GM03348 (cell line): ENCODE measurements around the gene PIP5K1B.

Experiments
- DNase-seq: peaks from one replicate; pipeline ENCODE4 v3.0.0; 2012; ENCODE audit warnings: low spot score

Gene PIP5K1B

GRCh38 chr9:68817079-68817875, 112.2 kb downstream of the PIP5K1B start:
- no peak for DNase-seq

- no peak for DNase-seq
These were observed 114.0 kb downstream of the PIP5K1B start for GRCh38 chr9:68819065-68819464.

DNA sequence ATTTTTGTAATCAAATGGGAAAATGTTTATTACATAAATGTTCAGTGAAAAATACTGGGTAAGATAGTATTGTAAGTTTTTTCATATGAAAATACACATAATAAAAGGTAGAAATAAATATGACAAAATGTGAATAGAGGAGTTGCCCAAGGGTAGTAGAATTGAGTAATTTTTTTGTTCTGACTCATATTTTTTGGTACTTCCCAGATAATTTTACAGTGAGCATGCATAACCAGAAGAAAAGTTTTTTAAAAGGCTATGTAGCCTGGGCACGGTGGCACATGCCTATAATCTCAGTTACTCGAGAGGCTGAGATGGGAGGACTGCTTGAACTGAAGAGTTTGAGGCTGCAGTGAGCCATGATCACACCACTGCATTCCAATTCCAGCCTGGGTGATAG, 116.9 kb downstream of the PIP5K1B start:
- no peak for DNase-seq

GRCh38 chr9:68822596-68823165, 117.6 kb downstream of the PIP5K1B start:
- DNase-seq: no peak

DNA sequence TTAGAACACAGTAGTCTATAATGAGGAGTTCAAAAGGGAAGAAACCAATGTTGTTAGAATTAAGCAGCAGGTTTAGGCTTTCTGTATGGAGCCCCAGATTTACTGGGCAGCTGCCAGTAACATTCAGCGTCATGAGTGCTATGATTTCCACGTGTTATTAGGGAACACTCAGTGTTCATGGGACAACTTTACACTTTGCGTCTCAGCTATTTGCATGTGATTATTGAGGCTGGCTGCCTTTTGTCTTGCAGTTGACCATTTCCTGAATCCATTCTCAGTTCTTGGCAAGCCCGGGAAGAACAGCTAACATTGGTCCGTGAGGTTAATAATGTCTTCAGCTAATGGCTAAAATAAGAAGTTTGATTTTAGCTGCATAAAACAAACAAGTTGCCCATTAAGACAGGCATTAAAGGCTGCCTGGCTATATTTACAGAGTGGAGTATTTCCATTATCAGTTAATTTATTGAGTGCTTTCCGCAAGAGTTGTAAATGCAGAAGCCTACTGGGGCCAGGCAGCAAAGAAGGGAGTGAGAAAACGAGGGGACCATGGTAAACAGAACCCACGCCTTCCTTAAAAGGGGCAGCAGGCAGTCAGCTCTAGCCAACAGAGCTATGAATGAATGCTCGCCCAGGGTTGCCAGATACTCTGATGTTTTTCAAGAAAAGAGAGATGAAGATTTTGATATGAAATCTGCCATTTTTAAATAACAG, 120.9 kb downstream of the PIP5K1B start:
- no peak for DNase-seq

- DNase-seq: no peak
These were observed 123.1 kb downstream of the PIP5K1B start for GRCh38 chr9:68827837-68828744.

DNA sequence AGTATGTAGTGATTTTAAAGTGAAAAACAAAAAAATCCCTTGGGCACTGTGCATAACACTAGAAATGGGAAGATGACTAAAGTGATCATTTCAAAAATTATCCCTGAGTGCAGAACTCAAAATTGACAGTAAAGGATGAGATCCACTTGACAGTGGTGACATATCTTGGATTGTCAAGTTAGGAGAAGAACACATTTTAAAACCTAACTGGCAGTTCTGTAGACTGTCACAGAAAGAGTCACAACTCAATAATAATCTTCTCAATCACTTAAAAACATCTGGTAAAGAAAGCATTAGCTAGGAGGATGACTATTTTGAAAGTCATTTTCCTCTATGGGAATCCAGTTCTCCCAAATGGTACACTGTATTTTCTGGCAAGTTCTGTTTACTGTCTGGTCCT, 127.1 kb downstream of the PIP5K1B start:
- DNase-seq: no peak

DNA sequence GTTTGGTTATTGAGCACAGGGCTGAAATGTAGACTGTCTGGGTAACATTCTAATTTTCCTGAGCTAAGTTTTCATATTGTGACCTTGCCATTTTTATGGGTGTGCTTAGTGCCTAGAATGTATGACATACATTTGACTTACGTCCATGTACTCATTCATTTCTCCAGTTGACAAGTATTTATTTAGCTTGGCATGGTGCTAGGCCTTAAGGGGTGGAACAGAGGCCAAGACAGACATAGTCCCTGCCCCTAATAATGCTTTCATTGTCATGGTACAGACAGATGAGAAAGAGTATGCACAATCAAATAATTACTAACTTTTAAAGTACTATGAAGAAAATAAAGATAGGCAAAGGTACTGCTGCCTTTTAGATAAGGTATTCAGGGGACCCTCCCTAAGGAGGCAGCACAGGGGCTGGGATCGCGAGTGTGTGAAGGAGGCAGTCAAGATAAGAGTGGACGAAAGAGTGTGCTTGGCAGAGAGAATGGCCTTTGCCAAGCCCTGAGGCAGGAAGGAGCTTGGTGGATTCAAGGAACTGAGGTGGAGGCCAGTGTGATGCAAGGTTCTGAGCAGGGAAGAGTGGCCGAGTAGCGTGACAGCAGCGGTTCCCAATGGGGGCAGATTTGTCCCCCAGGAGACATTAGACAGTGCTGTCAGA, 128.0 kb downstream of the PIP5K1B start:
- DNase-seq: no peak

DNA sequence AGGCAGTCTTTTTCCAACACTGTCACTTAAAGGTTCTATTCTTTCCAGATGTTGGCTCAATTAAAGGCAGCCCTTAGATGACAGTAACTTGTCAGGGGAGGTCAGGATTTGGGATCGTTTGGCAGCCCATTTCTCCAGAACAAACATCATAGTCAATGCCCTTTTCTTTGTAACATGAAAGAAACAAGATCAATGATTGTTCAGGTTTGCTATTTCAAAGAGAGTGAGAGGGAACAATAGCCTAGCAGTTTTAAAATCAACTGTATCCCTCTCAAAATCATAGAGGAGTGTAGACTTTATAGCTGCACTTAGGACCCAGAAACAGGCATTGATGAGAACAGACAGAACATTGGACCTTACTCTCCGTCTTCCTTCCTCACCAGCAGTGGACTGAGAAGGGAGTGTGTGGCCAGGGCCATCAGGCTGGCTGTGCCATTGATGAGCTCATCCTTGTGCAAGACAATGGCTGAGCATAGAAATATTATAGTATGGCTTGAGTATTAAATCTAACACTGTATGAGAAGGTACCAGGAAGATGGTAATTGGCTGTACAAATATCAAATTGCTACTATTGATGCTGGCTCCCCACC, 130.0 kb downstream of the PIP5K1B start:
- DNase-seq: no peak

DNA sequence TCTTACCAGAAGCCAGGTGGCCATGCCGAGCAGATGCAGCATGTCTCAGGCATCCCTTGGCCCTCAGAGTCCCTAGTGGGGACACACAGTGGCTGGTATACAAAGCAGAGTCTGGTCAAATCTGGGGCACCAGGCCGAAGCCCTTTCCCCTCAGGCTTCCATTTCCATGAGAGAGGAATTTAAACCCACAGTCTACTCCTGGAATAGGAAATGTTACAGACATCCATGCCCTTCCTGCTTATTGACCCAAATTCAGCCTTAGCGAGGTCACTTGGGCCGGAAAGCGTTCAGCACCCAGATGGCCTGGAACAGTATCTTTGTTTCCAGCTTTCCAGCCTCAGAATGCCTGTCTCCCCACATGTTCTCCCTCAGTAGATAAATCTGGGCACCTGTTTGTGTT, 131.7 kb downstream of the PIP5K1B start:
- no peak for DNase-seq

DNA sequence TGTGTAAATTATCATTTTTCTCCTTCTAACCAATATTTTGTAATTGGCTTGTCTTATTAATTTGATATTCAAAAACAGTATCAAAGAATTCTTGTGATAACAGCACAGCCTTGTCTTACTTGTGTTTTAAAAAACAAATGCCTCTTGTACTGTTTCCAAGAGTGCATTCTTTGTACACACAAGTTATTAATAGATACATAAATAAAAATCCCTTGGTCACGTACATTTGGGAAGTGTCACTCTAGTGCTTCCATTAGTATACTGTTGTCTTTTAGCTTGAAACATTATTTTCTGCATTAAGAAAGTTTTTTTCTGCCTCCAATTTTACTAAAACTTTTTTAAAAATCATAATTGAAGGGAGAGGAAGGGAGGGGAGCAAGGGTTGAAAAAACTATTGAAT, 133.2 kb downstream of the PIP5K1B start:
- no peak for DNase-seq

- DNase-seq: no peak
These were observed 136.4 kb downstream of the PIP5K1B start for GRCh38 chr9:68841276-68842052.

DNA sequence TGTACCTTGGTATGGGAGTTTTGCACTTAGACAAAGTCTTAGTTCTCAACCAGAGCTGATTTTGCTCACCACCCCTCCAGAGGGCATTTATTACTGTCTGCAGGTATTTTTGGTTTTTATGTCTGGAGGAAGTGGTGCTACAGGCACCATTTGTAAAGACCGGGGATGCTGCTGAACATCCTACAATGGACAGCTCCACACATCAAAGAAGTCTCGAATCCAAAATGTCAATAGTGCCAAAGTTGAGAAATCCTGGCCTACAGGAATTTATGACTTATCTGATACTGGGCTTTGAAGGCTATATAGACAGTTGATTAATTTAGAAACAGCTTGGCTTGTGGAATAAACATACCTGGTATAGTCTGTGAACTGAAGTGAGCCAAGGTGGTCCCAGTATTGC, 137.5 kb downstream of the PIP5K1B start:
- DNase-seq: no peak

- no peak for DNase-seq
These were observed 138.2 kb downstream of the PIP5K1B start for GRCh38 chr9:68843239-68843638.

GRCh38 chr9:68844157-68844556, 139.1 kb downstream of the PIP5K1B start:
- DNase-seq: no peak

DNA sequence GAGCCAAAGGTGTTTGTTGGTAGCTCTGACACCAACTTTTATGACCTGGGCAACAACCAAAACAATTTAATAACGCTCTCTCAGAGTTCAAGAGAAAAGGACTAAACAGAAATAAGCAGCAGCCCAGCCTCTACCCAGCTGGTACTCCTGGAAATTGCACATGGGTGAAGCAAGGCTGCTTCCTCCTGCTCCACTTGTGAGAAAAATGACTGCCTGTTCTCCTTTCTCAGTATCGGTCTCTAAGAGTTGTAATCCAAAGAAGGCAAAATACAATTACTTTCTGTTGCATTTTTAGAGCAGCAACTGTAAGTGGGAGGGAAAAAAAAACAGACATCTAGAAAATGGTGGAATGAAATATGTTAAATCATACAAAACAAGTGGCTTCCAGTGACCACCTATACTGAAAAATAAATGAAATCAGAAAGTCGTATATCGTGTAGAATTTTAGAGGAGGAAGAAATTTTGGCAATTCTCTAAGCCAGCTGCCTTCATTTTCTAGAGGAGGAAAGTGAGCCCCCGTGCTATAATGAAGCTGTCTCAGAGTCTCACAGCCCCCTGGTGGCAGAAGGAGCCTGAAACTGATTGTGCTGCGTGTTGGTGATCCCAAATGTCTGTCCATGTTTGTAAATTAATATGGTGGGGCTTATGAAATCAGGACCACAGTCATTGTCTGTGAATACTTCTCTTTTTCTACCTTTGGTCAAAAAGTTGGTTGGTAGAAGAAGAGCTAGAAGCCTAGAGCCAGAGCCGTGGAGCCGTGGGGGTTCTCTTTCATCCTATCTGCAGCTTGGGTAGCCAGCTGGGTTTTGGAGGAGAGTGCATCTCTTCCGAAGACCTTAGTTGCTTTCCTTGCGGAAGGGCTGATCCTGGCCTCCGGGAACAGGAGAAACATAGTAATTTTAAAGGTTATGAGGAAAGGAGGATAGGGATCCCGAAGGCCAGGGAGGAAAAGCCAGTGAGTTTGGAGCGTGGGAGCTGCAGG, 139.9 kb downstream of the PIP5K1B start:
- DNase-seq: peak; percentile 37

GRCh38 chr9:68847765-68848164, 142.7 kb downstream of the PIP5K1B start:
- DNase-seq: no peak

DNA sequence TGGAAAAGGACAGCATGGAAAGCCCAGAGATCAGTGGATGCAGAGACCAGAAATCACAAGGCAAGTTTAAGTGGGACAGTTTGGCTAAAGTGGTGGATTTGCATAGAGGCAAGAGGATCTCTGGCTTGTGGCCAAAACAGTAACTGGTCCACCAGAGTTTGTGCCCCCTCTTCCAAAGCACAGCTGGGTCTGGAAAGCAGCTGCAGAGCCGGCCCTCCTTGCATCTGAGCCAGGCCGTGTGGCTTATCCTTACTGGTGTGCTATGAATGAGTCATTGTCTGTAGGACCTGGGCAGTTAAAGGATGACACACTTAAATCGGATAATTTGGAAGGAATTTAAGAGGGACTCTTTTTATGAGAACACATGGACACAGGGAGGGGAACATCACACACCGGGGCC, 146.6 kb downstream of the PIP5K1B start:
- no peak for DNase-seq

DNA sequence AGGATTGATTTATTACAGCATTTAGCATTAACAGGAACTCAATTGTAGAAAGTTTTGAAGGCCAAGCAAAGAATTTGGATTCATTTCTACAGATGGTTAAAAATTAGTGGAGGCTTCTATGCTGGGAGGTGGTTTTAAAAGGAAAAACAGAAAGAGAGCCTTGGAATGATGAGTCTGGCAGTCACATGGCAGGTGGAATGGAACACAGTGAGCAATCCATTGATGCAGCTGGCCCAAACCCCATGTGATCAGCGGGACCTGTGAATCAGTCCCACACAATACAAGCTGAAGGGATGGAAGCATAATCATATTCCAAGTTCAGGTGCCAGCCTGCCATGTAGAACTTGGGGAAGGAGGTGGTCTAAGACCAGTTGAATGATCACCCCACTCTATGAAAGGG, 147.9 kb downstream of the PIP5K1B start:
- no peak for DNase-seq
